HepG2 (cell line): ENCODE results near the gene SBNO2. TPM values are rescaled to one million over a fixed set of nuclear protein-coding genes. Genes with fewer than 3 reads are reported as not detected.
A peak's percentile ranks its signal among the peaks of the same experiment; 100 is the strongest.

ENCODE experiments used
- KDM5B ChIP-seq: sonication (generic); formaldehyde crosslinking; IDR thresholded peaks from 2 replicates; pipeline ENCODE4 v1.4.0; 2020; ENCODE audit warnings: missing genetic modification reagents, mild to moderate bottlenecking, borderline replicate concordance
- KLF6 ChIP-seq: IDR thresholded peaks from 2 replicates; pipeline ENCODE4 v1.8.0; 2016; ENCODE audit warnings: missing biosample characterization, missing genetic modification reagents
- KMT2A ChIP-seq: sonication (generic); formaldehyde crosslinking; IDR thresholded peaks from 2 replicates; pipeline ENCODE4 v1.4.0; 2020; ENCODE audit warnings: missing genetic modification reagents
- MEIS1 ChIP-seq: sonication (generic); formaldehyde crosslinking; IDR thresholded peaks from 2 replicates; pipeline ENCODE4 v1.9.0; 2021; ENCODE audit warnings: mild to moderate bottlenecking, missing genetic modification reagents, moderate library complexity, borderline replicate concordance
- SKI ChIP-seq: fragments of 450-650 bp; IDR thresholded peaks from one replicate; pipeline ENCODE4 v1.6.1; 2018; ENCODE audit warnings: mild to moderate bottlenecking; ENCODE audit not compliant: partially characterized antibody
- SOX6 ChIP-seq, 2 experiments: fragments of 450-650 bp in 1 of 2; sonication (generic) in 1 of 2; formaldehyde crosslinking in 1 of 2; IDR thresholded peaks; 2 replicates each; pipeline versions ENCODE4 v1.4.0 to v1.6.1; 2017 to 2020; ENCODE audit warnings: antibody characterized with exemption in 1 of 2, mild to moderate bottlenecking in 1 of 2, missing genetic modification reagents in 1 of 2
- ZNF749 ChIP-seq: sonication (generic); formaldehyde crosslinking; IDR thresholded peaks from 2 replicates; pipeline ENCODE4 v1.8.0; 2022; ENCODE audit warnings: mild to moderate bottlenecking, missing genetic modification reagents, moderate library complexity, borderline replicate concordance
- polyA plus RNA-seq, 8 experiments: library from polyadenylated mRNA; depleted of rRNA in 3 of 8; stranded (reverse) in 7 of 8; unstranded in 1 of 8; fragments of >200 nt; fragmentation: Illumina TruSeq in 4 of 8; extraction: Trizol in 4 of 8; gene quantifications; 2 replicates each; pipeline versions ENCODE4 v1.2.1 to v1.2.3, GENCODE V29; 2011 to 2016; ENCODE audit warnings: low read depth in 4 of 8, missing spikeins in 1 of 8, mixed read lengths in 1 of 8; ENCODE audit not compliant: insufficient read depth in 1 of 8
- total RNA-seq, 5 experiments: library from RNA; depleted of rRNA; stranded (reverse); fragments of >200 nt; fragmentation: Illumina TruSeq; extraction: Trizol; gene quantifications; 2 replicates each; pipeline ENCODE4 v1.2.3, GENCODE V29; 2016; ENCODE audit warnings: low read depth in 1 of 5
- TF ChIP-seq, protein P1 (sequence below), 2 experiments: sonication (generic) in 1 of 2; formaldehyde crosslinking in 1 of 2; IDR thresholded peaks; 2 replicates each; pipeline versions ENCODE4 v1.5.1 to v1.6.1; 2011 to 2020; ENCODE audit warnings: borderline replicate concordance in 1 of 2, low read depth in 1 of 2, low read length in 1 of 2, mild to moderate bottlenecking in 1 of 2, missing genetic modification reagents in 1 of 2, moderate library complexity in 1 of 2
- TF ChIP-seq, protein P2 (sequence below): sonication (generic); formaldehyde crosslinking; IDR thresholded peaks from 2 replicates; pipeline ENCODE4 v1.4.0; 2020; ENCODE audit warnings: mild to moderate bottlenecking, low read depth, missing genetic modification reagents
- TF ChIP-seq, protein P3 (sequence below): sonication (generic); formaldehyde crosslinking; IDR thresholded peaks from 2 replicates; pipeline ENCODE4 v1.5.1; 2020; ENCODE audit warnings: mild to moderate bottlenecking, missing genetic modification reagents, moderate library complexity
- TF ChIP-seq, protein P4 (sequence below): sonication (generic); formaldehyde crosslinking; IDR thresholded peaks from 2 replicates; pipeline ENCODE4 v1.8.1; 2023; ENCODE audit warnings: missing genetic modification reagents, mild to moderate bottlenecking, borderline replicate concordance
- TF ChIP-seq, protein P5 (sequence below): sonication (generic); formaldehyde crosslinking; IDR thresholded peaks from 2 replicates; pipeline ENCODE4 v1.4.0; 2020; ENCODE audit warnings: mild to moderate bottlenecking, missing genetic modification reagents

Gene SBNO2
- total and polyA plus RNA-seq, 2 of the 13 experiments (the other 11 are each of a cell fraction or from before 2014, with no cell fraction given), result 8.6 to 10.4 TPM

DNA sequence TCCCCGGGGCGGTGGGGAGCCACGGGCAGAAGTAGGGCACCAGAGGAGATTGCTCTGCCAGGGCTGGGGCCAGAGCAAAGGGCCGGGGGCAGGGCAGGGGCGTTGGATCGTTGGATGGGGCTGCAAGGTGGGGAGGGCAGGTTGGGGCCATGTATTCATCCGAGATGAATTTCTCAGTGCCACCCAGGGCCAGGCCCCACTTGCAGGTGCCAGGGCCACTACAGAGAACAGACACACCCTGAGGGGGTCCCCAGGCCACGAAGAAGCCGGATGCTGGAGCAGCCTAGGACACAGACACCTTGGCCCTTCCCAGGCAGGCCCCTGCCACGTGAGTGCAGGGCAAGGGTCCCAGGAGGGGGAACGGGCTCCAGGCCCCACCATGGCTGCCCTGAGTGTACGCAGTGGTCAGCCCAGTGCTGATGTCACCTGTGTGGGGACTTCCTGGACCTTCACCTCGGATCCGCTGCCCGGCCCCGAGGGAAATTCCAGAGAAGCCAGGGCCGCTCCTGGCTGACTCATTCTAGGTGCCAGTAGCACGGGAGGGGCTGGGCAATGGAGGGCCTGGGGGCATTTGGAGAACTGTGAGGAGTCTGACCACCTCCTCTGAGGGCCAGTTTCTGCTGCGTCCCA, 9.6 kb upstream of the SBNO2 start (continued):
- TF ChIP-seq KMT2A (peak; percentile 40; the same call in 1 of the 2 replicates), MEIS1 (CRISPR knock-in tag) (no peak), KLF6 (CRISPR knock-in tag) (no peak), KDM5B (CRISPR knock-in tag) (peak; percentile 48; the same call in 1 of the 2 replicates), SOX6 (IDR thresholded peaks at IDR 0.05) (no peak), SOX6 (CRISPR knock-in tag; IDR thresholded peaks at IDR 0.05) (peak; percentile 44; the same call in 1 of the 2 replicates), SKI (no peak), ZNF749 (CRISPR knock-in tag) (no peak)
- TF ChIP-seq, protein P1, sequence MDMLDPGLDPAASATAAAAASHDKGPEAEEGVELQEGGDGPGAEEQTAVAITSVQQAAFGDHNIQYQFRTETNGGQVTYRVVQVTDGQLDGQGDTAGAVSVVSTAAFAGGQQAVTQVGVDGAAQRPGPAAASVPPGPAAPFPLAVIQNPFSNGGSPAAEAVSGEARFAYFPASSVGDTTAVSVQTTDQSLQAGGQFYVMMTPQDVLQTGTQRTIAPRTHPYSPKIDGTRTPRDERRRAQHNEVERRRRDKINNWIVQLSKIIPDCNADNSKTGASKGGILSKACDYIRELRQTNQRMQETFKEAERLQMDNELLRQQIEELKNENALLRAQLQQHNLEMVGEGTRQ (IDR thresholded peaks at IDR 0.05; ENCODE audit: low read depth, low read length), result no peak
- TF ChIP-seq, protein P1 (CRISPR knock-in tag; IDR thresholded peaks at IDR 0.05; ENCODE audit: borderline replicate concordance), result no peak
- TF ChIP-seq, protein P2, sequence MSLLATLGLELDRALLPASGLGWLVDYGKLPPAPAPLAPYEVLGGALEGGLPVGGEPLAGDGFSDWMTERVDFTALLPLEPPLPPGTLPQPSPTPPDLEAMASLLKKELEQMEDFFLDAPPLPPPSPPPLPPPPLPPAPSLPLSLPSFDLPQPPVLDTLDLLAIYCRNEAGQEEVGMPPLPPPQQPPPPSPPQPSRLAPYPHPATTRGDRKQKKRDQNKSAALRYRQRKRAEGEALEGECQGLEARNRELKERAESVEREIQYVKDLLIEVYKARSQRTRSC, result no peak
- TF ChIP-seq, protein P3, sequence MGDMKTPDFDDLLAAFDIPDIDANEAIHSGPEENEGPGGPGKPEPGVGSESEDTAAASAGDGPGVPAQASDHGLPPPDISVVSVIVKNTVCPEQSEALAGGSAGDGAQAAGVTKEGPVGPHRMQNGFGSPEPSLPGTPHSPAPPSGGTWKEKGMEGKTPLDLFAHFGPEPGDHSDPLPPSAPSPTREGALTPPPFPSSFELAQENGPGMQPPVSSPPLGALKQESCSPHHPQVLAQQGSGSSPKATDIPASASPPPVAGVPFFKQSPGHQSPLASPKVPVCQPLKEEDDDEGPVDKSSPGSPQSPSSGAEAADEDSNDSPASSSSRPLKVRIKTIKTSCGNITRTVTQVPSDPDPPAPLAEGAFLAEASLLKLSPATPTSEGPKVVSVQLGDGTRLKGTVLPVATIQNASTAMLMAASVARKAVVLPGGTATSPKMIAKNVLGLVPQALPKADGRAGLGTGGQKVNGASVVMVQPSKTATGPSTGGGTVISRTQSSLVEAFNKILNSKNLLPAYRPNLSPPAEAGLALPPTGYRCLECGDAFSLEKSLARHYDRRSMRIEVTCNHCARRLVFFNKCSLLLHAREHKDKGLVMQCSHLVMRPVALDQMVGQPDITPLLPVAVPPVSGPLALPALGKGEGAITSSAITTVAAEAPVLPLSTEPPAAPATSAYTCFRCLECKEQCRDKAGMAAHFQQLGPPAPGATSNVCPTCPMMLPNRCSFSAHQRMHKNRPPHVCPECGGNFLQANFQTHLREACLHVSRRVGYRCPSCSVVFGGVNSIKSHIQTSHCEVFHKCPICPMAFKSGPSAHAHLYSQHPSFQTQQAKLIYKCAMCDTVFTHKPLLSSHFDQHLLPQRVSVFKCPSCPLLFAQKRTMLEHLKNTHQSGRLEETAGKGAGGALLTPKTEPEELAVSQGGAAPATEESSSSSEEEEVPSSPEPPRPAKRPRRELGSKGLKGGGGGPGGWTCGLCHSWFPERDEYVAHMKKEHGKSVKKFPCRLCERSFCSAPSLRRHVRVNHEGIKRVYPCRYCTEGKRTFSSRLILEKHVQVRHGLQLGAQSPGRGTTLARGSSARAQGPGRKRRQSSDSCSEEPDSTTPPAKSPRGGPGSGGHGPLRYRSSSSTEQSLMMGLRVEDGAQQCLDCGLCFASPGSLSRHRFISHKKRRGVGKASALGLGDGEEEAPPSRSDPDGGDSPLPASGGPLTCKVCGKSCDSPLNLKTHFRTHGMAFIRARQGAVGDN (CRISPR knock-in tag), result peak; percentile 97
- TF ChIP-seq, protein P4, sequence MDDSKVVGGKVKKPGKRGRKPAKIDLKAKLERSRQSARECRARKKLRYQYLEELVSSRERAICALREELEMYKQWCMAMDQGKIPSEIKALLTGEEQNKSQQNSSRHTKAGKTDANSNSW (CRISPR knock-in tag), result no peak
- TF ChIP-seq, protein P5, sequence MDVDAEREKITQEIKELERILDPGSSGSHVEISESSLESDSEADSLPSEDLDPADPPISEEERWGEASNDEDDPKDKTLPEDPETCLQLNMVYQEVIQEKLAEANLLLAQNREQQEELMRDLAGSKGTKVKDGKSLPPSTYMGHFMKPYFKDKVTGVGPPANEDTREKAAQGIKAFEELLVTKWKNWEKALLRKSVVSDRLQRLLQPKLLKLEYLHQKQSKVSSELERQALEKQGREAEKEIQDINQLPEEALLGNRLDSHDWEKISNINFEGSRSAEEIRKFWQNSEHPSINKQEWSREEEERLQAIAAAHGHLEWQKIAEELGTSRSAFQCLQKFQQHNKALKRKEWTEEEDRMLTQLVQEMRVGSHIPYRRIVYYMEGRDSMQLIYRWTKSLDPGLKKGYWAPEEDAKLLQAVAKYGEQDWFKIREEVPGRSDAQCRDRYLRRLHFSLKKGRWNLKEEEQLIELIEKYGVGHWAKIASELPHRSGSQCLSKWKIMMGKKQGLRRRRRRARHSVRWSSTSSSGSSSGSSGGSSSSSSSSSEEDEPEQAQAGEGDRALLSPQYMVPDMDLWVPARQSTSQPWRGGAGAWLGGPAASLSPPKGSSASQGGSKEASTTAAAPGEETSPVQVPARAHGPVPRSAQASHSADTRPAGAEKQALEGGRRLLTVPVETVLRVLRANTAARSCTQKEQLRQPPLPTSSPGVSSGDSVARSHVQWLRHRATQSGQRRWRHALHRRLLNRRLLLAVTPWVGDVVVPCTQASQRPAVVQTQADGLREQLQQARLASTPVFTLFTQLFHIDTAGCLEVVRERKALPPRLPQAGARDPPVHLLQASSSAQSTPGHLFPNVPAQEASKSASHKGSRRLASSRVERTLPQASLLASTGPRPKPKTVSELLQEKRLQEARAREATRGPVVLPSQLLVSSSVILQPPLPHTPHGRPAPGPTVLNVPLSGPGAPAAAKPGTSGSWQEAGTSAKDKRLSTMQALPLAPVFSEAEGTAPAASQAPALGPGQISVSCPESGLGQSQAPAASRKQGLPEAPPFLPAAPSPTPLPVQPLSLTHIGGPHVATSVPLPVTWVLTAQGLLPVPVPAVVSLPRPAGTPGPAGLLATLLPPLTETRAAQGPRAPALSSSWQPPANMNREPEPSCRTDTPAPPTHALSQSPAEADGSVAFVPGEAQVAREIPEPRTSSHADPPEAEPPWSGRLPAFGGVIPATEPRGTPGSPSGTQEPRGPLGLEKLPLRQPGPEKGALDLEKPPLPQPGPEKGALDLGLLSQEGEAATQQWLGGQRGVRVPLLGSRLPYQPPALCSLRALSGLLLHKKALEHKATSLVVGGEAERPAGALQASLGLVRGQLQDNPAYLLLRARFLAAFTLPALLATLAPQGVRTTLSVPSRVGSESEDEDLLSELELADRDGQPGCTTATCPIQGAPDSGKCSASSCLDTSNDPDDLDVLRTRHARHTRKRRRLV (CRISPR knock-in tag), result no peak
